Measurements from ENCODE around the gene WDR7. TPM values are rescaled to one million over a fixed set of nuclear protein-coding genes. Genes with fewer than 3 reads are reported as not detected.
A peak's percentile ranks its signal among the peaks of the same experiment; 100 is the strongest.

WDR7 gene
- total RNA-seq, result 10 to 100 TPM; 23.1 to 48.6 (median 30.3) TPM

DNA sequence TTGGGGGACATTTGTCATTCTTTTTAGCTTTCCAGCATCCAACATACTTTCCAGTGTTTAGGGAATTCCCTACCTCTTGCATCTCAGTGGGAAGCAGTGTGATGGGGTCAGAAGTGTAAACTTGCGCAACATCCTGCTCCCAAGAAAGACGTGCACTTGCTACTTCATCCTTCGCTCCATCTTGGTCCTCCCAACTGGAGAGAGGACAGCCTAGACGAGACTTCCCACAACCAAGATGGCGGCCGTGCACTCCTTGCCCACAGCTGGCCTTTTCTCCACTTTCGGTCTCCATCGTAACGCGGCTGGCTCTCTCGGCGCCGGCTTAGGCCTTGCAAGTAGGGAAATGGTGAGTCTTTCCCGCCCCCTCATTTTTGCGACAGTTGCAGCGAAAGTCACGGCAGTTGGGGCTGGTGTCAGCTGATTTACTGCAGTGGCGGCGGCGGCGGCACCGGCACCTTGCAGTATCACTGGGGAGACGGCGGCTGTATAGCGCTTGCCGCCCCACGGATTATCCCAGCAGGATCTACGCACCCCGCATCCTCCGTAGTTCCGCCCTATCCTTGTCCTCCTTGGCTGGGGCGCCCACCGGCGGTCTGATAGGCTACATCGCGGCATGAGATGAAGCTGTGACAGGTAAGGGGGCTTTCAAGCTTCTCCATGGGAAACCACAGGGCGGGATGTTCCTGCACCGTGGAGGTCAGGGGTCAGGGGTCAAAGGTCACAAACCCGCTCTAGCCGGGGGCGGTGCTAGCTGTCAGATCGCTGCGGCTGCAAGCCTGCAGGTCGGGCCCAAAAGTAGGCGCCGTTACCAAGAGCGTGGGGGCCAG is at the start of gene WDR7:
WDR7 (plus strand) TSS at position 416 of the 827 bp plus-strand sequence. CDS start 21,157 bp downstream, outside the sequence.
- Histone ChIP-seq H3K36me3 (no peaks in the 10 kb centered on the region), H3K27ac (replicated peaks in 1 of 4) (peak within 1 kb of the TSS; percentile 80 to 92 (median 88)), H3K4me1 (peaks cover 16 to 26% (median 21%) of the 10 kb centered on the region in 4 donors), H3K27me3 (no peaks in the 10 kb centered on the region), H3K9me3 (no peaks in the 10 kb centered on the region), H3K4me3 (peak within 1 kb of the TSS; percentile 63 to 93 (median 88))
- TF ChIP-seq POLR2A (IDR thresholded peaks at IDR 0.05; ENCODE audit: low read depth), result no peak
- TF ChIP-seq, protein P1, sequence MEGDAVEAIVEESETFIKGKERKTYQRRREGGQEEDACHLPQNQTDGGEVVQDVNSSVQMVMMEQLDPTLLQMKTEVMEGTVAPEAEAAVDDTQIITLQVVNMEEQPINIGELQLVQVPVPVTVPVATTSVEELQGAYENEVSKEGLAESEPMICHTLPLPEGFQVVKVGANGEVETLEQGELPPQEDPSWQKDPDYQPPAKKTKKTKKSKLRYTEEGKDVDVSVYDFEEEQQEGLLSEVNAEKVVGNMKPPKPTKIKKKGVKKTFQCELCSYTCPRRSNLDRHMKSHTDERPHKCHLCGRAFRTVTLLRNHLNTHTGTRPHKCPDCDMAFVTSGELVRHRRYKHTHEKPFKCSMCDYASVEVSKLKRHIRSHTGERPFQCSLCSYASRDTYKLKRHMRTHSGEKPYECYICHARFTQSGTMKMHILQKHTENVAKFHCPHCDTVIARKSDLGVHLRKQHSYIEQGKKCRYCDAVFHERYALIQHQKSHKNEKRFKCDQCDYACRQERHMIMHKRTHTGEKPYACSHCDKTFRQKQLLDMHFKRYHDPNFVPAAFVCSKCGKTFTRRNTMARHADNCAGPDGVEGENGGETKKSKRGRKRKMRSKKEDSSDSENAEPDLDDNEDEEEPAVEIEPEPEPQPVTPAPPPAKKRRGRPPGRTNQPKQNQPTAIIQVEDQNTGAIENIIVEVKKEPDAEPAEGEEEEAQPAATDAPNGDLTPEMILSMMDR (IDR thresholded peaks at IDR 0.05), result peak in 1 of 3 experiments; percentile 22
- TF ChIP-seq POLR2AphosphoS5 (IDR thresholded peaks at IDR 0.05), result peak; percentile 77 to 90
- intact Hi-C loops (cut with DNase I), result loop anchor here (5.0 kb wide), 1 partner anchor 1064 kb away; the partner anchor contains the start of gene TCF4
- peak; percentile 99 for DNase-seq (ENCODE audit: extremely low spot score)
- WGBS, result under 1% methylated on average over 25 of the region's 47 CpGs

DNA sequence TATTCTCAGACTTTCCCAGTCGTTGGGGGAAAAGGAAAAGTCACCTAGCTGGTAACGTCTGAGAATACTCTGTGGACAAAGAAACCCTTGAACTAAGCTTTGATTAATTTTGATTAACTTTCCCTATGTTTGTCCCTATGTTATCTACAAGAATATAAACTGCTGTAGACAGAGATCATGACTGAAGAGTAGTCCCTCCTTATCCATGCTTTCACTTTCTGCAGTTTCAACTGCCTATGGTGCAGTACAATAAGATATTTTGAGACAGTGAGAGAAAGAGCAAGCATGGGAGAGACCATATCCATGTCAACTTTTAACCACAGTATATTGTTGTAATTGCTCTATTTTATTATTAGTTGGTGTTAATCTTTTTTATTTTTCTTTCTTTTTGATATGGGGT is 44.5 kb upstream of the WDR7 start:
- TF ChIP-seq POLR2AphosphoS5 (IDR thresholded peaks at IDR 0.05) (no peak), EP300 (IDR thresholded peaks at IDR 0.05) (no peak), POLR2A (IDR thresholded peaks at IDR 0.05; ENCODE audit: low read depth) (no peak)
- TF ChIP-seq, protein P1 (IDR thresholded peaks at IDR 0.05), result no peak
- WGBS, result 95% methylated on average over 2 of the region's 2 CpGs
- H3K36me3 ChIP-seq, result peaks cover 21 to 85% (median 51%) of the 10 kb centered on the region in 4 donors

DNA sequence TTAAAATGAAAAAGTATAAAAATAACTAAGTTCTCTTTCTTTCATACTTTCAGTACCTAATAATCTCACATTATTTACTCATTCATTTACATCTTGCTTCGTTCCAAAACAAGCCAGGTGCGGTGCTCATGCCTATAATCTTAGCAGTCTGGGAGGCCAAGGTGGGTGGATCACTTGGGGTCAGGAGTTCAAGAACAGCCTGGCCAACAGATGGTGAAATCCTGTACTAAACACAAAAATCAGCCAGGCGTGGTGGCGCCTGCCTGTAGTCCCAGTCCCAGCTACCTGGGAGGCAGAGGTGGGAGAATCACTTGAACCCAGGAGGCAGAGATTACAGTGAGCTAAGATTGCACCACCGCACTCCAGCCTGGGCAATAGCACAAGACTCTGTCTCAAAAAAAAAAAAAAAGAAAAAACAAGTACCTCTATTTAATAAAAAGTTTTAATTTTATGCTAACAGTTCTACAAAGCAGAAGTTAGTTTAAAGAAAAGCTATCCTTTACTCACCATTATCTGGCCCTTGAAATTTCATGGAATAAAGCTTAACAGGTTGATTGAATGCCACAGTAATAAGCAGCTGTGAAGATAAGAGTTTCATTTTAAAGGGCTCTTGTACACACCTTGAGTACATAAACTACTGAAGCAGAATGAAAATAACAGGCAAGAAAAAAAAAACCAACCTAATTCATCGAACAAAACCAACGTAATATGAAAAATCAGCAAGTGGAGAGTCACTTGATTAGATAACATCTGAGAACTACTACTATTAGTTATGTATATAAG is 35.2 kb upstream of the WDR7 start:
- peaks cover 32 to 89% (median 69%) of the 10 kb centered on the region in 4 donors for H3K36me3 ChIP-seq
- 94% methylated on average over 7 of the region's 7 CpGs for WGBS
- no peak overlapping the region for H3K27ac ChIP-seq (replicated peaks in 1 of 4)
- DNase-seq (ENCODE audit: extremely low spot score), result no peak
- intact Hi-C loops (cut with DNase I), result no loop called here
- no peaks in the 10 kb centered on the region for H3K27me3 ChIP-seq
- no peak overlapping the region for H3K4me3 ChIP-seq
- no peaks in the 10 kb centered on the region for H3K4me1 ChIP-seq
- TF ChIP-seq POLR2AphosphoS5 (IDR thresholded peaks at IDR 0.05) (no peak), POLR2A (IDR thresholded peaks at IDR 0.05; ENCODE audit: low read depth) (no peak), EP300 (IDR thresholded peaks at IDR 0.05) (no peak)
- TF ChIP-seq, protein P1 (IDR thresholded peaks at IDR 0.05), result no peak
- no peaks in the 10 kb centered on the region for H3K9me3 ChIP-seq

More for the DNA sequence above, 44.5 kb upstream of the WDR7 start:
- no peaks in the 10 kb centered on the region for H3K27me3 ChIP-seq
- no peak for DNase-seq (ENCODE audit: extremely low spot score)
- H3K9me3 ChIP-seq, result no peaks in the 10 kb centered on the region
- intact Hi-C loops (cut with DNase I), result no loop called here
- no peak overlapping the region for H3K4me3 ChIP-seq
- no peak overlapping the region for H3K27ac ChIP-seq (replicated peaks in 1 of 4)
- no peaks in the 10 kb centered on the region for H3K4me1 ChIP-seq

DNA sequence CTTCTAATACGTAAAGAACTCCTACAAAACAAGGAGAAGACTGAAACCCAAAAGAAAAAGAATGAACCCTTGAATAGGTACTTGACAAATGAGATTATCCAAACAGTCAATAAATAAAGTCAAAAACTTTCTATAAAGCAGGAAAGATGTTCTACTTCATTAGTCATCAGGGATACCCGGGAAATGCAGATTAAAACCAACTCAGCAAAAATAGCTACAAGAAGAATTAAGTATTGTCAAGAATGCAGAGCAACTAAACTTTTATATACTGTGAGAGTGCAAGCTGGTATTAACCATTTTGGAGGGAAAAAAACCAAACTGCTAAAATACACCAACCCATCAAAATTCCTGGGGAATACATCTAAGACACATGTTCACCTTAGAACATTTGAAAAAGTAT is 23.2 kb upstream of the WDR7 start:
- intact Hi-C loops (cut with DNase I), result no loop called here
- no peak for DNase-seq (ENCODE audit: extremely low spot score)
- Histone ChIP-seq H3K27ac (replicated peaks in 1 of 4) (no peak overlapping the region), H3K4me3 (no peak overlapping the region), H3K9me3 (no peaks in the 10 kb centered on the region), H3K4me1 (peaks cover 0 to 61% (median 46%) of the 10 kb centered on the region in 4 donors), H3K36me3 (peaks cover 0 to 33% (median 11%) of the 10 kb centered on the region in 4 donors), H3K27me3 (no peaks in the 10 kb centered on the region)
- no peak for TF ChIP-seq EP300 (IDR thresholded peaks at IDR 0.05)
- no peak for TF ChIP-seq POLR2A (IDR thresholded peaks at IDR 0.05; ENCODE audit: low read depth)
- no peak for TF ChIP-seq POLR2AphosphoS5 (IDR thresholded peaks at IDR 0.05)
- TF ChIP-seq, protein P1 (IDR thresholded peaks at IDR 0.05), result no peak
- WGBS, result 76% methylated on average over 2 of the region's 2 CpGs
